Posterior cingulate gyrus (tissue), 11 donors: Measurements from ENCODE around the gene DDX42.

Source experiments
- DNase-seq, 10 donors: peaks; one replicate each; pipeline versions ENCODE4 v3.0.0 to v3.0.0-alpha.2; 2020 to 2021; ENCODE audit warnings: mixed read lengths in 3 of 10
- intact Hi-C: fragments of 100-400 bp; cut with DNase I; formaldehyde crosslinking; loops from one replicate; pipeline ENCODE4 v1.15.1; 2023

Gene DDX42

DNA sequence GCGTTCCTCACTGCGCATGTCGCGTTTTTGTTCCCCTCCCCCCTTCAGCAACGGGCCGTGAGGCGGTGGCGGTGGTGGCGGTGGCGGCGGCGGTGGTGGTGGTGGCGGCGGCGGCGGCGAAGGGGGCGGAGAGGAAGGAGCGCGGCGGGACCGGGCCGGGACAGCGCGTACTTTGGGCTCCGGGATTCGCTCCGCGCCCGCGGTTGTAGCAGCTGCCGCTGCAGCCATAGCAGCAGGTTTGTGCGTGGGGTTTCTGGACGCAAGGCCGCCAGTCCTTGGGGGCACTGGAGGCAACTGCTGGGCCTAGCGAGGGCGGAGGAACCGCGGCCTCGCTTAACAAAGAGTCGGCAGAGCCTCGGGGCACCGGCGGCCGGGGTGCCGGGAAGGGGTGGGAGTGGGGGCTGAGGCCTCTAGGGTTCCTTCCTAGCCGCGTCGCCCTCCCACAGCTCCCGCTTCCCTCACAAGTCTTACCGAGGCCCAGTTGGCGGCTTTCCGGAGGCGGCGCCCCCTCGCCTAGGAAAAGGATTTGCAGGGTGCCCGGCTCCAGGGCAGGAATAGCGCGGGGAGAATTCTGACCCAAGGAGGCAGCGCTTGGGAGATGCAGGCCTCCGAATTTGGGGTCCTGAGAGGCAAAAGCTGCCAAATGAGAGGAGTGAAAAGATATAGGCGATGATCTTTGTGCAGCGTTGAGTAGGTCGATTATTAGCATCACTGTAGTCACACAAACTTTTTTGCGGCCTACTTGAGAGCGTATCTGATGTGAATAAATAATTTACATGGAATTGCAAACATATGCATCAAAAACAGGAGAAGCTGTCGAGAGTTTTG is at the start of gene DDX42:
DDX42 (plus strand) TSS at position 30 of the 828 bp plus-strand sequence. CDS start 12,880 bp downstream, outside the sequence.
- DNase-seq = peak; percentile 42 to 96 (median 86)
- intact Hi-C loops = loop anchor here (1.0 to 10.0 kb wide), 3 partner anchors 32 to 150 kb away; partner anchors contain the start of genes FTSJ3, MAP3K3 and PSMC5

- DNase-seq = no peak
- intact Hi-C loops = no loop called here
Observed at GRCh38 chr17:63735691-63736090, 38.3 kb upstream of the DDX42 start.

DNA sequence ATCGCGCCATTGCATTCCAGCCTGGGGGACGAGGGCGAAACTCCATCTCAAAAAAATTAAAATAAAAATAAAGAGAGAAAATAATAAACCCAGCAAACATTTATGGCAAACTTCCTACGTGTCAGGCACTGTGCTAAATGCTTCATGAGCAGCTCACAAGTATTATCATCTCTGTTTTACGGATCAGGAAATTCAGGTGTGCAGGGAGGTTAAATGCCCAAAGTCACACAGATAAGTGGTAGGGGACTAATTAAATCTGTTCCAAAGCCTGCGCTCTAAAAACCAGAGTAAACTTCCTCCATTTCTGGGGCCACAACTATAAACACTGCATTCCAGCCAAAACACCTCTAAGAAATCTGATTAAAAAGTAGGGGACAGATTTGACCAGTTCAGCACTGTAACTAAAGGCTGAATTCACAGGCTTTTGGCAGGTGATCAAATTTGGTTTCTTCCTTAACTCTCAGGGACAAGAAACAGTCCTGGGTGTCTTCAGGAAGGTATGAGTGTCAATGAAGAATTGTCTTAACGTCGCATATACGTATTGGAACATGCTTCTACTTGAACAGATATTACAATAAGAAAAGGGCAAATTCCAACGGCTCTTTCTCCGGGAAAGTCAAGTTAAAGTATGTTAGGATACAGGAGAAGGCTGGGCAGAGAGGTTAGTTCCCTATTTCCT is 33.4 kb upstream of the DDX42 start:
- DNase-seq = no peak
- intact Hi-C loops = loop anchor here (5.0 kb wide), 1 partner anchor 38 kb away; the partner anchor contains the start of gene LIMD2

DNA sequence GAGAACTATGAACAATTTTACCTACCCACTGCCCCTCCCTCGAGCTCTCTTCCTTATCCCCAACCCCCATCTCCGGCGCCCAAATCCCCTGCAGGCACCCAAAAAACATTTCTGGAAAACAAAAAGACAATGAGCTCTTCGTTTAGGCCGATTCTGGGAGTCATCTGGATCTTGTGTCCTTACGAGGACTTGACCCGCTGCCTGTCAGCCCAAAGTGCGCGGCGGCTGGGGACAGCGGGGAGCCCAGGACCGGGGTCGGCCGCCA is 32.9 kb upstream of the DDX42 start:
- intact Hi-C loops = loop anchor here (5.0 kb wide), 1 partner anchor 39 kb away; the partner anchor contains the start of gene LIMD2
- no peak for DNase-seq

- peak; percentile 96 to 100 (median 98) for DNase-seq
- intact Hi-C loops = loop anchor here (1.0 to 5.0 kb wide), 2 partner anchors 33 to 39 kb away; partner anchors contain the start of genes DDX42 and LIMD2
Observed at GRCh38 chr17:63741408-63742173, 32.4 kb upstream of the DDX42 start, which contains the start of gene STRADA. STRADA (minus strand) TSS chr17:63741799; CDS start chr17:63728369, 13,430 bp downstream.

- intact Hi-C loops = no loop called here
- DNase-seq = peak in 1 of 10 donors; percentile 14
Observed at GRCh38 chr17:63751806-63752205, 22.2 kb upstream of the DDX42 start.

- no peak for DNase-seq
- intact Hi-C loops = no loop called here
Observed at GRCh38 chr17:63752707-63753106, 21.3 kb upstream of the DDX42 start.

GRCh38 chr17:63753215-63753614 is 20.8 kb upstream of the DDX42 start:
- intact Hi-C loops = no loop called here
- no peak for DNase-seq

- intact Hi-C loops = no loop called here
- no peak for DNase-seq
Observed at GRCh38 chr17:63754046-63754445, 19.9 kb upstream of the DDX42 start.

DNA sequence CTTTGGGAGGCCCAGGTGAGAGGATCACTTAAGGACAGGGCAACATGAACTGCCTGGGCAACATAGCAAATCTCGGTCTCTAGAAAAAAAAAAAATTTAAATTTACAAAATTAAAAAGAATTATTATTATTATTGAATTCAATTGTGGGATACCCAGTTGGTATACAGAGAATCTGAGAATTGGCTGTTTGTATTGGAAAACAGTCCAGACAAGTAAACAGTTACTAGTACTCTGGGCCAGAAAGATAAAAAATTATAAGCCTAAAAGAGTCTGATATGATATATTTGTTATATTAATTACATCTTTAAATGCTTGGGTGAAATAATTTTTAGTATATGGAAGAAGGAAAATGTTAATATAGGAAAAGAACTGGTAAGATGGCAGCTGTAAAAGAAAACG is 15.5 kb upstream of the DDX42 start:
- no peak for DNase-seq
- intact Hi-C loops = no loop called here

GRCh38 chr17:63760771-63761539 is 13.0 kb upstream of the DDX42 start:
- intact Hi-C loops = no loop called here

GRCh38 chr17:63762161-63763078 is 11.6 kb upstream of the DDX42 start:
- no peak for DNase-seq
- intact Hi-C loops = no loop called here

More at GRCh38 chr17:63760771-63761539, 13.0 kb upstream of the DDX42 start:
- no peak for DNase-seq

- DNase-seq = no peak
- intact Hi-C loops = no loop called here
Observed at GRCh38 chr17:63764716-63765115, 9.3 kb upstream of the DDX42 start.

DNA sequence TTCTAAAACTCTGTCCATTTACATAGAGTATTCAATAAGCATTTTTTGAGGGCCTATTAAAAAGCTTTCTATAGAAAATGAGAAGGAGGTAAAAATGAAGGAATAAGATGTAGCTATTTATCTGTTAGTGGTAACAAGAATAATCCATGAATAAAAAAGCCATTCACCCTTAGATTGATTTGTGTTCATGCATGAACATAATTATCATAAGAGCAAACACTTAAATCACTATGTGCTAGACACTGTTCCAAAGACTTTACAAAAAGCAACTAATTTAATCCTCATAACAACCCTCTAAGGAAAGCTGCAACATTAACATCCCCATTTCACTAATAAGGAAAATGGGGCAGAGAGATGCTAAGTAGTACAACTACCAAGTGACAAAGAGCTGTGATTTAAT is 7.2 kb upstream of the DDX42 start:
- no peak for DNase-seq
- intact Hi-C loops = no loop called here

DNA sequence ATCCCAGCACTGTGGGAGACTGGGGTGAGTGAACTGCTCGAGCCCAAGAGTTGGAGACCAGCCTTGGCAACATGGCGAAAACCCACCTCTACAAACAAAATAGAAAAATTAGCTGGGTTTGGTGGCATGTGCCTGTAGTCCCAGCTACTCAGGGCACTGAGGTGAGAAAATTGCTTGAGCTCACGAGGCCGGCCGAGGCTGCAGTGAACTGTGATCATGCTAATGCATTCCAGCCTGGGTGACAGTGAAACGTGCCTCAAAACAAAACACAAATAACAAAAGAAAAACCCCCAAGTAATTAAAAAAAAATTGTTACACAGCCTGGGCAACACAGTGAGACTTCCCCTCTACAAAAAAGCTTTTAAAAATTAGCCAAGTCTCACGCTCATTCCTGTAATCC is 5.5 kb upstream of the DDX42 start:
- intact Hi-C loops = no loop called here
- DNase-seq = no peak

DNA sequence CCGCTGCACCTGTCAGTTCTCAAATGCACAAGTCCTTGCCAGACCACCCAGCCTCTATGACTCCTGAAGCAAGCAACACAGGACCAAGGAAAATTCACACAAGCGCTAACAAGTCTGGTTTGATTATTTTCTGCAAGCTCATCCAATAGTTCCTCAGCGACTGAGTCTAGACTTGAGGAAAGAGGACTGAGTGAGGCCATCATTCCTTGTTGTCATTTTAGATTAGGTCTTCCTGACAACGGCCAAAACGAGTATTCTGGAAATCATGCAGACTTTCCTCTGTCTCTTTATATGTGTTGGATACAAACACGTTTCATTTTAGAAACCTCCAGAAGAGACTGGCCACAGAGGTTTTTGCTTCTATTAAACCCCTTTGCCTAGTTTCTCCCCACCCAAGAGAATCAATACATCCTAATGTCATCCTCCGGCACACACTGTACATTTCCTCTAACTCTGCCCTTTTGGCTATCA is 1.1 kb upstream of the DDX42 start:
- no peak for DNase-seq
- intact Hi-C loops = loop anchor here (10.0 kb wide), 1 partner anchor 148 kb away; the partner anchor contains the start of gene MAP3K3

DNA sequence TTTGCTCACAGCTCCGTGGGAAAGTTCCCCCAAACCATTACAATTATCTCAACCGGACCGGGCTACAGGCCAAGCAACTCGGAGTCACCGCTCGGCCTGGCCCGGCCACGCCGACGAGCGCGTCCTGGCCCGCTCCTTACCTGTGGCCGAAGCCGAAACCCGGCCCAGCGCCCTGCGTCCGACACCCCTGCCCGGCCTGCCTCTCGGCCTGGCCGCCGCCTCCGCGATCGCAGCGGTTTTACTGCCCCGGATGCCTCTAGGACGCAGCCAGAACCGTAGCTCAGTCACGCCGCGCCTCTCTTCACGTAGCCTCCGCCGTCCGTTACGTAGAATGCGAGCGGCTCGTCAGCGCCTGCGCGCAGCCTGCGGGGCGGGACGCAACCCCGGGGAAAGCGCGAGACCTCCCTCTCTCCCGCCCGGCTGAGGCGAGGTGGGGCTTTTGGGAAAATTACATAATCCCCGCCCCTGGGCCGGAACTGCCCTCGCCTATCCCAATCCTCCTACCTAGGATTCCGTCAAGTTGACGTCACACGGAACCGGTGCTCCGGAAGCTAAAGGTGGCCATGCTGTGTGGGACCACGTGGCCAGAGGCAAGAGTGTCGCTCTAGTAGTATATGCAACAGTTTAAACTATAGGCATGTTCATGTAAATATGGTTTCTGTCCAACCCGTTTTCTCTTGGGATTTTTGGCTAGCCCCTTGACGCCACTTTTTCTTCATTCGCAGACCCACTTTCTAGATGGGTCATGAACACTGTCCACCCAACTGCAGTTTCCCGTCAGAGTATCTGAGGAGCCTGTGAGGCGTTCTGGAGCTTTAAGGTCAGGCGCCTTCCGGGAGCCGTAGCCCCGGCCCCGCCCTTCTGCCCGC is 464 bp upstream of the DDX42 start, which contains the start of gene CCDC47:
CCDC47 (minus strand) TSS at position 326 of the 869 bp plus-strand sequence. CDS start 7,422 bp downstream, outside the sequence.
- intact Hi-C loops = loop anchor here (1.0 to 10.0 kb wide), 3 partner anchors 31 to 149 kb away; partner anchors contain the start of genes FTSJ3, MAP3K3 and PSMC5
- DNase-seq = peak; percentile 99 to 100 (median 100)

DNA sequence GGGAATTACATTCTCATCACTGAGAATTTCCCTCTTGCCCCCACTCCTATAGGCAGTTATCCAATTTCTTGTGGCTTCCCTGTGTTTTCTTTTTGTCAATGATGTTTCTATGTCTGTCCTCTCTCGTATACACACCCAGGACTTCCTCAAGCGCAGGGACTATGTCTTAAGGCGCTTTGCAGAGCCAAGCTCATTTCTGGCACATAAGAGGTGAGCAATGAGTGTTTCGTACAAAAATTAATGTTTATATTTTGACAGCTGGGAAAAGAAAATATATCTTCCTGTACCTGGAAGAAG is 947 bp downstream of the DDX42 start:
- DNase-seq = no peak
- intact Hi-C loops = loop anchor here (1.0 to 10.0 kb wide), 3 partner anchors 33 to 150 kb away; partner anchors contain the start of genes FTSJ3, MAP3K3 and PSMC5
